Measurements from ENCODE around the gene SLC16A3.

SLC16A3 gene

GRCh38 chr17:82232876-82233785 lies 4.3 kb downstream of the SLC16A3 start:
- TF ChIP-seq POLR2A (IDR thresholded peaks at IDR 0.05; ENCODE audit: low read depth, low read length), result no peak
- DNase-seq (ENCODE audit: insufficient read length, low spot score) (no peak), FAIRE-seq (no peak)

- TF ChIP-seq POLR2A (IDR thresholded peaks at IDR 0.05; ENCODE audit: low read depth, low read length), result no peak
- no peak for FAIRE-seq
- DNase-seq (ENCODE audit: insufficient read length, low spot score), result no peak
These were observed 5.6 kb downstream of the SLC16A3 start for GRCh38 chr17:82234211-82235055.

GRCh38 chr17:82235056-82235774 lies 6.4 kb downstream of the SLC16A3 start:
- no peak for FAIRE-seq
- TF ChIP-seq POLR2A (IDR thresholded peaks at IDR 0.05; ENCODE audit: low read depth, low read length), result no peak

GRCh38 chr17:82235775-82236141 lies 6.9 kb downstream of the SLC16A3 start:
- FAIRE-seq, result no peak
- DNase-seq (ENCODE audit: insufficient read length, low spot score), result no peak
- no peak for TF ChIP-seq POLR2A (IDR thresholded peaks at IDR 0.05; ENCODE audit: low read depth, low read length)

More at GRCh38 chr17:82235056-82235774, 6.4 kb downstream of the SLC16A3 start:
- no peak for DNase-seq (ENCODE audit: insufficient read length, low spot score)

- DNase-seq (ENCODE audit: insufficient read length, low spot score) (no peak), FAIRE-seq (no peak)
- TF ChIP-seq POLR2A (IDR thresholded peaks at IDR 0.05; ENCODE audit: low read depth, low read length), result no peak
These were observed 7.5 kb downstream of the SLC16A3 start for GRCh38 chr17:82236142-82236971.

GRCh38 chr17:82237083-82237745 lies 8.4 kb downstream of the SLC16A3 start:
- FAIRE-seq (no peak), DNase-seq (ENCODE audit: insufficient read length, low spot score) (no peak)
- no peak for TF ChIP-seq POLR2A (IDR thresholded peaks at IDR 0.05; ENCODE audit: low read depth, low read length)

- TF ChIP-seq POLR2A (IDR thresholded peaks at IDR 0.05; ENCODE audit: low read depth, low read length), result no peak
- FAIRE-seq (no peak), DNase-seq (ENCODE audit: insufficient read length, low spot score) (no peak)
These were observed 9.1 kb downstream of the SLC16A3 start for GRCh38 chr17:82237746-82238471.

GRCh38 chr17:82238472-82239201 lies 9.8 kb downstream of the SLC16A3 start:
- TF ChIP-seq POLR2A (IDR thresholded peaks at IDR 0.05; ENCODE audit: low read depth, low read length), result peak; percentile 40; the same call in 1 of the 2 replicates
- no peak for FAIRE-seq
- DNase-seq (ENCODE audit: insufficient read length, low spot score), result no peak

- no peak for FAIRE-seq
- no peak for DNase-seq (ENCODE audit: insufficient read length, low spot score)
These were observed 10.6 kb downstream of the SLC16A3 start for GRCh38 chr17:82239401-82239925.

GRCh38 chr17:82239926-82240505 lies 11.2 kb downstream of the SLC16A3 start:
- no peak for TF ChIP-seq POLR2A (IDR thresholded peaks at IDR 0.05; ENCODE audit: low read depth, low read length)
- FAIRE-seq, result no peak
- DNase-seq (ENCODE audit: insufficient read length, low spot score), result no peak

More at GRCh38 chr17:82239401-82239925, 10.6 kb downstream of the SLC16A3 start:
- no peak for TF ChIP-seq POLR2A (IDR thresholded peaks at IDR 0.05; ENCODE audit: low read depth, low read length)
